Measurements from ENCODE around the gene WDR88. TPM values are rescaled to one million over a fixed set of nuclear protein-coding genes. Genes with fewer than 3 reads are reported as not detected.
A peak's percentile ranks its signal among the peaks of the same experiment; 100 is the strongest.

WDR88 gene
- total RNA-seq, 2 donors from 2014 or later: not detected

- ATAC-seq: no peak
These were observed 61.5 kb downstream of the WDR88 start for GRCh38 chr19:33193269-33193864.

DNA sequence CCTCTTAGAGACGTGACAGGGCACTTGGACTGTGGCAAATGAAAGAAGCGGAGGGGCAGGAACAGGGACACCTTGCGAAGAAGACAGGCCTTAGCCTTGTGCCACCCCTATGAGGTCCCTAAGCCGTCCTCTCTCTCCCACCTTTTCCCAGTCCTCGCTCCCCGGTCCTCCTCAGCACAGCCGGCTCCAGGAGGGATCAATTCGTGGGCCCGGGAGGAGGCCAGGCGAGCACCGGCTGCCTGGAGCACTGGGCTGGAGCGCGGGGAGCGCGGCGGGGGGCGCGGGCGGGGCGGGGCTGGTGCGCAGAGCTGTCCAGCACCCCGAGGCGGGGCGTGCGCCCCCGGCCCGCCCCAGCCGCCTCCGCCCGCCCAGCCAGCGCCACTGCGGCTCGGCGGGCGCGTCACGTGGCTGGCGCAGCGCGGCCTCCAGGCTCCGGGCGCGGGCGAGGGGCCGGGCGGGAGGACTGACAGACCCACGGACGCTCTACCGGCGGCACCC, 62.0 kb downstream of the WDR88 start, which contains the start of gene LRP3:
Gene LRP3 (plus strand): TSS at position 466 of the 498 bp plus-strand sequence. CDS start 456 bp downstream, outside the sequence.
- H3K4me3 ChIP-seq: peak within 1 kb of the TSS; percentile 15 to 64
- WGBS, 2 donors: 4% methylated on average over 25 of the region's 50 CpGs; no CpG with 5 or more reads in 1 of the 2 donors
- peak; percentile 76 for ATAC-seq
- no peaks in the 10 kb centered on the region for H3K27me3 ChIP-seq
- no peaks in the 10 kb centered on the region for H3K9me3 ChIP-seq
- peak within 1 kb of the TSS in 2 of 4 donors; percentile 3 to 43 for H3K27ac ChIP-seq
- DNase-seq: peak; percentile 41 to 72 (median 54)
- H3K36me3 ChIP-seq (replicated peaks in 1 of 2; ENCODE audit: insufficient read depth in 1 of 2, low read depth in 2 of 2): no peaks in the 10 kb centered on the region
- intact Hi-C loops (cut with DNase I): no loop called here
- no peak for TF ChIP-seq POLR2A (IDR thresholded peaks at IDR 0.05)
- TF ChIP-seq, protein P1, sequence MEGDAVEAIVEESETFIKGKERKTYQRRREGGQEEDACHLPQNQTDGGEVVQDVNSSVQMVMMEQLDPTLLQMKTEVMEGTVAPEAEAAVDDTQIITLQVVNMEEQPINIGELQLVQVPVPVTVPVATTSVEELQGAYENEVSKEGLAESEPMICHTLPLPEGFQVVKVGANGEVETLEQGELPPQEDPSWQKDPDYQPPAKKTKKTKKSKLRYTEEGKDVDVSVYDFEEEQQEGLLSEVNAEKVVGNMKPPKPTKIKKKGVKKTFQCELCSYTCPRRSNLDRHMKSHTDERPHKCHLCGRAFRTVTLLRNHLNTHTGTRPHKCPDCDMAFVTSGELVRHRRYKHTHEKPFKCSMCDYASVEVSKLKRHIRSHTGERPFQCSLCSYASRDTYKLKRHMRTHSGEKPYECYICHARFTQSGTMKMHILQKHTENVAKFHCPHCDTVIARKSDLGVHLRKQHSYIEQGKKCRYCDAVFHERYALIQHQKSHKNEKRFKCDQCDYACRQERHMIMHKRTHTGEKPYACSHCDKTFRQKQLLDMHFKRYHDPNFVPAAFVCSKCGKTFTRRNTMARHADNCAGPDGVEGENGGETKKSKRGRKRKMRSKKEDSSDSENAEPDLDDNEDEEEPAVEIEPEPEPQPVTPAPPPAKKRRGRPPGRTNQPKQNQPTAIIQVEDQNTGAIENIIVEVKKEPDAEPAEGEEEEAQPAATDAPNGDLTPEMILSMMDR (IDR thresholded peaks at IDR 0.05): no peak
- peaks cover 18% of the 10 kb centered on the region for H3K4me1 ChIP-seq

More at GRCh38 chr19:33193269-33193864, 61.5 kb downstream of the WDR88 start:
- H3K36me3 ChIP-seq (replicated peaks in 1 of 2; ENCODE audit: insufficient read depth in 1 of 2, low read depth in 2 of 2): no peaks in the 10 kb centered on the region
- intact Hi-C loops (cut with DNase I): no loop called here
- H3K27ac ChIP-seq: no peak overlapping the region
- H3K27me3 ChIP-seq: no peaks in the 10 kb centered on the region
- DNase-seq: no peak
- WGBS, 2 donors: 84 to 86% methylated on average over 7 to 8 of the region's 8 CpGs
- H3K4me3 ChIP-seq: no peak overlapping the region
- TF ChIP-seq, protein P1 (IDR thresholded peaks at IDR 0.05): no peak
- TF ChIP-seq POLR2A (IDR thresholded peaks at IDR 0.05): no peak
- H3K9me3 ChIP-seq: no peaks in the 10 kb centered on the region
- H3K4me1 ChIP-seq: peaks cover 18% of the 10 kb centered on the region

GRCh38 chr19:33194532-33194885, 62.6 kb downstream of the WDR88 start:
- ATAC-seq (peak; percentile 58), DNase-seq (peak in 1 of 4 donors; percentile 34)
- Histone ChIP-seq H3K27me3 (no peaks in the 10 kb centered on the region), H3K4me3 (no peak overlapping the region), H3K4me1 (peaks cover 18% of the 10 kb centered on the region), H3K9me3 (no peaks in the 10 kb centered on the region), H3K36me3 (replicated peaks in 1 of 2; ENCODE audit: insufficient read depth in 1 of 2, low read depth in 2 of 2) (no peaks in the 10 kb centered on the region), H3K27ac (no peak overlapping the region)
- no peak for TF ChIP-seq POLR2A (IDR thresholded peaks at IDR 0.05)
- TF ChIP-seq, protein P1 (IDR thresholded peaks at IDR 0.05): no peak
- WGBS, 2 donors: 0% methylated on average over 19 of the region's 57 CpGs; no CpG with 5 or more reads in 1 of the 2 donors
- intact Hi-C loops (cut with DNase I): no loop called here

DNA sequence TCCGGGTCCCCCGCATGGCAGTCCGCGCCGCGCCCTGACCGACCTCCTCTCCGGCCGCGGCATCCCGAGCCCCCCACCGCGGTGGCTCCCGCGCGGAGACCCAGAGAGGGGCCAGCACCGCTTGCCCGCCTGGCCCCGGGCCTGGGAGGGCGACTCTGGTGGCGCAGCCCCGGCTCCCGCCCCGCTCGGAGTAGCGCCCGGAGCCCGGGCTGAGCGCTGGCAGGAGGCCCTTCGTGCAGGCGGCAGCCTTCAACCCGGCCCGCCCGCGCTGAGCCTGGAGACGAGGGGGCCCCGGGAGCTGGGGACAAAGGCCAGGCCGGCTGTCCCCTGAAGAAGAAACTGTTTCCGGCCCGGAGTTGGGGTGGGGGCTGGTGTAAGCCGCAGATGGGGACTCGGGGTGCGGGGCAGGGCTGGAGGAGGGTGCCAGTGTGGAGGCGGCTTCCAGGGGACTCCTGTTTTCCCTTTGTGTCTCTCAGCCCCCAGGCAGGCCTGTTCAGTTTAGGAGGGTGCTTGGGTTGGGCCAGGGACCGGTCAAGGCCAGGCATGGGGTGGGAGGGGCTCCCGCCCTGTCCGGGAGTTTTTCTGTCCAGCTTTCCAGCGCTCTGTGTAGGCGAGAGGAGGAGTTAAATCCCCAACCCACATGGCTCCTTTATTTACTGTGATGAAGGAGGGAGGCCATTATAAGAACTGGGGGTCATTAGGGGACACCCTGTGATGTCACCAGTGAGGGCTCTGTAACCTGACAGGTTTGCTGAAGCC, 63.2 kb downstream of the WDR88 start:
- H3K27me3 ChIP-seq: no peaks in the 10 kb centered on the region
- intact Hi-C loops (cut with DNase I): no loop called here
- ATAC-seq (peak; percentile 58), DNase-seq (peak; percentile 33 to 48 (median 39))
- 0 to 3% methylated on average over 1 to 43 of the region's 49 CpGs for WGBS, 2 donors
- no peaks in the 10 kb centered on the region for H3K9me3 ChIP-seq
- H3K36me3 ChIP-seq (replicated peaks in 1 of 2; ENCODE audit: insufficient read depth in 1 of 2, low read depth in 2 of 2): no peaks in the 10 kb centered on the region
- peaks cover 18% of the 10 kb centered on the region for H3K4me1 ChIP-seq
- peak overlapping the region in 2 of 4 donors; percentile 3 to 43 for H3K27ac ChIP-seq
- no peak for TF ChIP-seq POLR2A (IDR thresholded peaks at IDR 0.05)
- TF ChIP-seq, protein P1 (IDR thresholded peaks at IDR 0.05): no peak
- peak overlapping the region; percentile 15 to 64 for H3K4me3 ChIP-seq

Measured in body of pancreas (tissue), 4 donors.